ENCODE data around the gene TMEM50B.
"Not testable (repeated sequence)": the region's sequence is repeated elsewhere in the genome, so short reads cannot be mapped to it uniquely, and the experiment has no call there.

Gene TMEM50B

DNA sequence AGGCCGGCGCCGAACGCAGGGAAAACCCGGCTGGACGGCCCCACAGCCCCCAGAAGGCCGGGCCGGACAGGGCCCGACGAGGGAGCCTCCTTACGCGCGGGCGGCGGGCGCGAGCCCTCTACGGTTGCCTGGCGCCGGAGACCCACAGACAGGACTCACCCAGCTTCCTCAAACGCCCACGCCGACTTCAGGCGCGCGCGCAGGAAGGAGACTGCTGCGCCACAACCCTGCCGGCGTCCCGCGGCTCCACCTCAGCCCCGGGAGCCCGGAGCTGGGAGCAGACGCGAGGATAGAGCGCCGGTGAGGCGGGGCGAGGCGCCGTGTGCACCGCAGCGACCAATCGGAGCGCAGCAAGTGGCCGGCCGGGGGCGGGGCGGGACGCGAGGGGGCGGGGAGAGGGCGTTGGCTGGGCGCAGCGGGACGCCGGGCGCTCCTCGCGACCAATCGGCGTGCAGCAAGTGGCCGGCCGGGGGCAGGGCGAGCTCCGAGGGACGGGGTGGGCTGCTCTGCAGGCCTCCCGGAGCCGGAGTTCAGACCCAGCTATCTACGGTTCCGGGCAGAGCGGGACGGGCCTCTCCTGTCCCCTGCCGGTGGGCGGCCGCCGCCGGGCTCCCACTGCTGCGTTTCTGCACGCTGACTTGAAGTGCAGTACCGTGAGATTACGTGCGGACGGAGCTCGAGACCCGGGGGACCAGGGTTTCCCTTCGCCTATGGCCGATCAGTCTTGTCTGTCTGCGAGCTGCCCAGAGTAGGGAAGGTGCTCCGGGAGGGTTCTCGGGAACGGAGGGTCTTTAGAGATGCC lies at the start of gene TMEM50B:
TMEM50B (minus strand) TSS at position 296 of the 802 bp plus-strand sequence. CDS start 11,089 bp downstream, outside the sequence.
- DNase-seq = peak; percentile 86

DNA sequence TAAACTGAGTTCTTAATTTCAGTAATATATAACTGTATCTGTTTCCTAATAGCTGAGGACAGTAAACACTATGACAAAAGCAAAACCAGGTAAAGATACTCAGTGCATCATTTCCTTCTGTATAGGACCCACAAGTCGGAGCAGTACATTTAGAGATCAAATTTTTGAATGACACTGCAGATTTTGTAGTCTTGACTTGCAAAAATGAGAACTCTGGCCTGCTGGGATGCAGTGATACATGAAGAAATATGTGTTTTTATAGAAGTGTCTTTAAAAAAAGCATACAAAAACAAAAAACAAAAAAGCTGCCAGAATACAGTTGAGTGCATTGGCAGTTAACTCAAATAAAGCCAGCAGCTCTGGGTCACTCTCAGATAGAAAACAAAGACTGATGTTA lies 43.2 kb upstream of the TMEM50B start:
- DNase-seq = no peak

DNA sequence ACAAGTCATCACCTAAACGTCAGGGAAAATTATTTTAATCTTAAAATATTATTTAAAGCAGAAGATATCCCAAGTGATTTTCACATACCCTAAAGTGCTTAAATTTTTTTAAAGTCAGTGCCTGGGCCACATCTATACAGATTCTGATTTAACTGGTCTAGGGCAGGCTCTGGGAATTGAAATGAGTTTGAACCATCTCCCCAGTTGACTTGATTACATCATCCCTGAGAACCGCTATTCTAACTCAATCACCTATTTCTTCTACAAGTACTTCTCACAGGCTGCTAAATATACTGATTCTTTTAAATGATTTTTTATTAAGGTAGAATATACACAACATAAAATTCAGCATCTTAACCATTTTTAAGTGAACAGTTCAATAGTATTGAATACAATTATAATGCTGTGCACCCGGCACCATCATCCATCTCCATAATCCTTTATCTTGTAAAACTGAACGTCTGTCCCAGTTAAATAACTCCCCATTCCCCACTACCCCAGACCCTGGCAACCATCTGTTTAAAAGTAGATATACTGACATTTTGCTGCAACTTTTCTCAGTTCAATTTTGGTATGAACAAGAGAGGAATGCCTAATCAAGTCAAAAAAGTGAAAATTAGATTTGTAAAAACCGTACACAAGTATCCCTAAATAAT lies 42.7 kb upstream of the TMEM50B start:
- DNase-seq = no peak

DNA sequence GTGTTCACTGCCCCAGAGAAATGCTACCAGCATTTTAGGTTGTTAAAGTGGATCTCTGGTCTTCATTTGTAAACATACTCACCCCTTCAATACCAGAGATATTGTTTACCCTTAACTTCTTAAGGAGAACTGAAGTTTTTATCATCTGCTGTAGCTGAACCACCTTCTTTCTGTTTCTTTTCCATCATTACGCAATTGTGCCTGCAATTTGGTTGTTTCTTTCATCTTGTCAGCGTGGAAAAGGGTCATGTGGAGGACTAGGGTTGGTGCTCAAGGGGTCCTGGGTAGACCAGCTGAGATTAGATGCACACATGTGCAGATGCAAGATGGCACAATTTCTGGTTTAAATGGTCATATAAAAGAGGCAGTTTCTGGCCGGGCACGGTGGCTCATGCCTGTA lies 39.1 kb upstream of the TMEM50B start:
- DNase-seq = no peak

DNA sequence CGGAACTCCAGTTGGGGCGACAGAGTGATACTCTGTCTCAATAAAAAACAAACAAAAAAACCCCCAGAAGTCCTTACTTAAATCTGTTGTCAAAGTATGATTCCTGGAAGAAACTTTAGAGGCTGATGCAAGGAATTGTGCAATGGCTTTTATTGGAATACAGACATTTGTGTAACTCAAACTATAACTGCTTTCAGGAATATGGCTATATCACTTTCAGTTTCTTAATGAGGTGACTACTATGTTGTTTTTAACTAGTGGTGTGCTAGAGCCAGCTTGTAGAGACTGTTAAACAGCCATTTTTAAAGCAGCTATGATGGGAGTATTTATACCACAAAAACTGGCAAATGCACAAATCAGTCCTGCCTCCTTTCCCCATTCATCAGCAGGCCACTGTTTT lies 34.5 kb upstream of the TMEM50B start:
- DNase-seq = no peak

DNA sequence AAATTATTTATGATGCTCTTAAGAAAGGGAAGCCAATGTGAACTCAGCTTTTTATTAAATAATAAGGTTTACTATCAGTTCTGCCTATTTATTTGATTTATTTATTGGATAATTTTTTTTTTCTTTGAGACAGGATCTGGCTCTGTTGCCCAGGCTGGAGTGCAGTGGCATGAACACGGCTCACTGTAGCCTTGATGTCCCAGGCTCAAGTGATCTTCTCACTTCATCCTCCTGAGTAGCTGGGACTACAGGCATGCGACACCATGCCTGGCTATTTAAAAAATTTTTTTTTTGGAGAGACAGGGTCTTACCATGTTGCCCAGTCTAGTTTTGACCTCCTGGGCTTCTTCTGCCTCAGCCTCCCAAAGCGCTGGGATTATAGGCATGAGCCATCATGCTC lies 32.7 kb upstream of the TMEM50B start:
- DNase-seq = no peak

DNA sequence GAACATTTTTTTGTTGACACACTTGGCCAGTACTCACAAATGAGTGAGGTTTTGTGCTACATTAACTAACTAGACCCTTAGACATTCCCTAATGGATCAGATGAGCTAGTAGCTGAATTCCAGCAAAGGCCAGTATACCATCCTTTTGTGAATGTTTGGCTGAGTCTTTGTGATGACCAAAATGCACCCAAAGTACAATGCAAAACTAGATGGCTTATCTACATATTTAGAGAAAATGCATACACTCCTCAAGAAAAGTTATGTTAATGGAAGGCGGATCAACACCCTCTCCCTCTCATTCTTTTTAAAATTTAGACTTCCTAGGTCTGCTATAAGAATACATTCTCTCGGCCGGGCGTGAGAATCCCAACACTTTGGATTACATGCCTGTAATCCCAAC lies 31.9 kb upstream of the TMEM50B start:
- no peak for DNase-seq

DNA sequence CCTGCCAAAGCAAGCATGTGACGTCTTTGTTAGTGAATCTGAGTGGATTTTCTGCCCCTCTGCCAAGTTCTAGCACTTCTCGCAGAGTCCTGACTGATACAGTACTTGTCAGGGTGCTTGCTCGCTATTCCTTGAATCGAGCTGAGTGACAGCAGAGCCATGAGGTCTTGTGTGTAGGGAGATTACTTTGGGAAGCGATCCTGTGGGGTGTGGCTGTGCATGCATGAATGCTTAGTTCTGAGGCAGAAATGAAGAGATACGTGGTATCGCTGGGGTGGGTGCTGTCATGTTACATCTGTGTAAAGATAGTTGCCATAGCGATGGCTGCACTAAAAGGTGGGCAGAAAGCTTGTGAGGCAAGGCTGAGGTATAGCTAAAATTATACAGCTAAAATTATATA lies 31.1 kb upstream of the TMEM50B start:
- no peak for DNase-seq

DNA sequence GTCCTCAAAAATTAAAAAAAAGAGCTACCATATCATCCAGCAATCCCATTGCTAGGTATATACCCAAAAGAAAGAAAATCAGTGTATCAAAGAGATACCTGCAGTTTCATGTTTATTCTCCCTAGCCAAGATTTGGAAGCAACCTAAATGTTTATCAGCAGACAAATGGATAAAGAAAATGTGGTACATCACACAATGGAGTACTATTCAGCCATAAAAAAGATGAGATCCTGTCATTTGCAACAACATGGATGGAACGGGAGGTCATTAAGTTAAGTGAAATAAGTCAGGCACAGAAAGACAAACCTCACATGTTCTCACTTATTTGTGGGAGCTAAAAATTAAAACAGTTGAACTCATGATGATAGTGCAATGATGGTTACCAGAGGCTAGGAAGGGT lies 27.2 kb upstream of the TMEM50B start:
- not testable (repeated sequence) for DNase-seq

DNA sequence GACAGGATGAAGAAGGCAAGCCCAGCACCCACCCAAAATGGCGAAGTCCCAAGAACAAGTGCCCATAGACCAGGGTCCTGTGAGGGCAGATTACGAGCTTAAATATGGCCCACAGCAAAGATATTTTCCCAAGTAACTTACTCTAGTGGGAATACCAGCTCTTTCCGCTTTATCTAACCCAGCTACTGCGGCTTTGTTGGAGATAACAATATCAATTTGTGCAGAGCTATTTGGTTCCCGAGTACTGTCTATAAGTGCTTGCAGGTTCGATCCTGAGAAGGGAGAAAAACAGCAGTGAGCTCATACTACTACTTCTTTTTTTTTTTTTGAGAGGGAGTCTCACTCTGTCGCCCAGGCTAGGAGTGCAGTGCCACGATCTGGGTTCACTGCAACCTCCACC lies 26.1 kb upstream of the TMEM50B start:
- DNase-seq = no peak

DNA sequence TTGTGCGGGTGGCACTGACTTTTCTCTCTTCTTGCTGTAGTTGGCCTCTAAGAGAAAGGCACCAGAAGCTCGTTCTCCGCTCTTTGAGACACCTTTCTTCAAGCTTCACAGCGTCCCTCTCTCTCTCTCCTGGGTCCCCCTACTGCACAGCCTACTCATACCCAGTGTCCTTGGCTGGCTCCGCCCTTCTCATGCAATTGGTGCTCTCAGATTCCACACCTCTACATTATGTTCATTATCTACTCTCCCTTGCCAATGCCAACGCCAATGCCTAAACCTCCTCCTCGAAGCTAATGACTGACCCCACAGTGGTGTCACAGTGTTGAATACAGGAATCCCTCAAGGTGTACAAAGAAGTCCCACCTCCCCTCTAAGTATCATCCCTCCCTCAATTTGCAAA lies 16.6 kb upstream of the TMEM50B start:
- DNase-seq = no peak

DNA sequence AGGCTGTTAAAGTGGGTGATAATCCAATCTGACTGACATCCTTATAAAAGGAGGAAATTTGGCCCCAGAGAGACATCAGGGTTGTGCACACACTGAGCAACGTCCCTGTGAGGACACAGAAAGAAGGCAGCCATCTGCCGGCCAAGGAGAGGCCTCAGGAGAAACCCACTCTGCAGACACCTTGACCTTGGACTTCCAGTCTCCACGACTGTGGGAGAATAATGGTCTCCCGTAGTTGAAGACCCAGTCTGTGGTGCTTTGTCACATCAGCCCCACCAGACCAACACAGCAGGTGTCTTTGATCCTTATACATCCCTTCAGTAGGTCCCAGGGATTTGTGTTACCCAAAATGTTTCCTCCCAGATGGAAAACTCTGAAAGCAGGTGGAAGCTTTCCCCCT lies 16.0 kb upstream of the TMEM50B start:
- DNase-seq = no peak

DNA sequence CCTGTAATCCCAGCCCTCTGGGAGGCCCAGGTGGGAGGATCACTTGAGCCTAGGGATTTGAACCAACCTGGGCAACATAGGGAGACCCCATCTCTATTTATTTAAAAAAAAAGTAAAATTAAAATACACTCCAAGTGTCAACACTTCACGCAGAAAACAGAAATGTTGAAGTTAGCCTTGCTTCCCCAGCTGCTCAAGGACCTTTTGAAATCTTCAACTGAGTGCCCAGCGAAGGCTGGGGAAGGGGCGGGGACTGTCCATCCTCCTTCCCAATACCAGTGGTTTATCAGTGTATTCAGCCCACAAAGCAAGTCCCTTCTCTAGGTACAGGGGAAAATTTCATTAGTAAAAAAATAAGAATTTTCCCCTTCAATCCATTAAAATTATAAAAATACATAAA lies 14.0 kb upstream of the TMEM50B start:
- no peak for DNase-seq

DNA sequence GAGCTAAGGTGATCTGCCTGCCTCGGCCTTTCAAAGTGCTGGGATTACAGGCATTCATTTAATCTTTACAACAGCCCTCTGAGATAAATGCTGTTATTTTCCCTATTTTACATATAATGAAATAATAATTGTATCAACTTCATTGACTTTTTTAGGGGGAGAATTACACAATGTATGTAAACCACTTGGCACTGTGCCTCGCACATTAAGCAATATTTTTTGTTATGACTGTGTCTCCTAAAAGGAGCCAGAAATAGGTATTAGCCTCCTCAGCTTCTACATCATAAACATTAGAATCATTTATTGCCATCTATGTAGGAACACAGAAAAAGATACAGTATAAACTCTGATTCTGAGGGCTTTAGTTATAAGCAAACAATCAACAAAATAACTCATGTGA lies 12.8 kb upstream of the TMEM50B start:
- DNase-seq = no peak

DNA sequence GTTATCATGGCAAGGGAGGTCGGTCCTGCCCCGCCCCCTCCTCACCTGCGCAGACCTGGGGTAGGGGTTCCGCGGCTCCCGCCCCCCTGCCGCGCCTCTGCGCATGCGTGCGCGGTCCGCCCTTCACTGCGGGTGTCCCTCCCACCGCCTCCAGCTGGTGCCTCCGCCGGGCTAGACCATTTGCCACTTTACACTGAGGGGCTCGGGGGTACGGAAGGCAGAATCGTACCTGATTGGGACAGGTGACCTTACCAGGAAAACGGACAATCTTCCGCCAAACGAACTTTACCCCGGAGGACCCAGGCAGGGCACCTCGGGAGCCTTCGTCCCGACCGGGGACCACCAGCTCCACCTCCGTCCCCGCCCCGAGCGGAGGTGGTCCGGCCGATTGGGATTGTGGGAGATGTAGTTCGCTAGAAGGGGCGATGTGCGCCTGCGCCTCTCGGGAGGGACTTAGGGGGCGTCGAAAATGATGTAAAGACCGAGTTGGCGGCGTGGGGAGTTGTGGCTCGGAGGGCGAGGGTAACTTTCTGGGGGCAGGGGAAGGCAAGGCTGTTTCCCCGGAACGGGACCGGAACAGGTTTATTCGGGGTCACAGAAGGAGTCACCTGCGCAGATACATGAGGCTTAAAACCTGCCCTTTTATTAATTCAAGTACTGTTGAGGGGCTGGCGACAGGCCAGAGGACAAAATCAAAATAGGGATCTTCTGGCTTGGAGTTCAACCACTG lies 11.8 kb upstream of the TMEM50B start, which contains the start of gene DNAJC28:
DNAJC28 (minus strand) TSS at position 344 of the 730 bp plus-strand sequence. CDS start 2,323 bp downstream, outside the sequence.
- DNase-seq = peak; percentile 93

DNA sequence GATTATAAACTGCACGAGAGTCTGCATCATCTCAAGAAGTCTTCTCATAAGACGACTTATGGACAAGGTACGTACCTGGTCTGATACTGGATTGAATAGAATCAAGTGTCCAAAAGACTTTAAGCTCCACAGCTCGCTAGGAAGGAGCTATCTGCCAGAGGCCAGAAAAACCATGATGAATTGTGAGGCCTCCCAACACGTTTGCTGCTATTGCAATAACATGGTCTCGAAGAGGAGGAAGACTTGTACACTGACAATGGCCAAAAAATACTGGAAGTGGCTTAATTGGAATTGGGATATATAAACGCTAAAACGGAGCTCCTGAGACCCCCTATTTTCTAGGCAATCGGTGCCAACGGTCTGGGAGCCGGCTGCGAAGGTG lies 11.2 kb upstream of the TMEM50B start:
- no peak for DNase-seq

DNA sequence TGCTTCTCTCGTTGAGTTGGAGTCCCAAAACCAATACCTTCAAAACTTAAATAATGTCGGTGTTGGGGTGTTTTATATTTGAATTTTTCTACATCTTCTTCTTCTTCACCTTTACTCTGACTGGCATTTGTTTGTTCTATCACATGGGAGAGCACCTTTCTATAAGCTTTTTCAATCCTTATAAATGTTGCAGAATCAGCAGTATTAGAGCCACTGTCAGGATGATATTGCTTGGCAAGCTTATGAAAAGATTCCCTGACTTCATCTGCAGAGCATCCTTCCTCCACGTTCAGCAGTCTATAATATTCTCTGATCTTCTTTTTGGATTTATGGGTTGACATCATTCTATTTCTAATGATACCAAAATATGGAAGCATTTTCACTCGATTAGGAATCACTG lies 9.2 kb upstream of the TMEM50B start:
- no peak for DNase-seq

DNA sequence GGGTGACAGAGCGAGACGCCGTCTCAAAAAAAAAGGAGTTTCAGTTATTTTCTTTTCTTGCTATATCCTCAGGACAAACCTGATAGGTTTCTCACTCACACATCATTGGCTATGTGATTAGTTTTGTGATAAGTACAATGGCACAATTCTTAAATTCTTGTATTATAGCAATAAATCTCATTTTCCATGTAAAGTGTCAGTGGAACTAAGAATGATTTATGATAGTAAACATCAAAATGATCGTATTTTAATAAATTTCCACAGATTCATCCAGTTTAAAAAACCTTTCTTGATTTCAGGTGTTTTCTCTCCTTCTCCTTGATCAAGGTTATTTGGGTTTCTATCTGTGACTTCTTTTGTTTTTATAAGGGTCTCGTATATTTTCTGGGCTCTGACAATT lies 8.2 kb upstream of the TMEM50B start:
- DNase-seq = no peak

DNA sequence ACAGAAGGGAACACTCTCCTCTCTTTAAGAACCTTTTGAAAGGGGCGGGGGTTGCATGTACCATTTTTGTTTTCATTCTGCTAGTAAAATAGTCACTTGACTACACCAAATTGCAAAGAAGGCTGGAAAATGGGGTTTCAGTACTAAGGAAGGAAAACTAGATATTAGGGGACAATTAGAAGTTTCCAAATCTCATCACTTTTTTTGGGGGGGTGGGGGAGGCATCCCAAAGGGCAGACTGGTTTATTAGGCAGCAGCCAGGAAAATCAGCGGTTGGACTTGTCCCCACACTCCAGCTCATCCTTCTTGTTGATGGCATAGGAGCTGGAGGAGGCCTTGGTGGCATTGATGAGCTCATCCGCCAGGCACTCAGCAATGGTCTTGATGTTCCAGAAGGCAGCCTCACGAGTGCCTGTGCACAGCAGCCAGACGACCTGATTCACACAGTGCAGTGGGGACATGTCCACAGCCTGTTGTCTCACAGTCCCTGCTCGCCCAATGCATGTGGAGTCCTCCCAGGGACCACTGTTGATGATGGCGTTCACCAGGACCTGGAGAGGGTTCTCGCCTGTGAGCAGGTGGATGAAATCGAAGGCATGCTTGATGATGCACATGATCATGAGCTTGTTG lies 1.7 kb upstream of the TMEM50B start:
- no peak for DNase-seq

DNA sequence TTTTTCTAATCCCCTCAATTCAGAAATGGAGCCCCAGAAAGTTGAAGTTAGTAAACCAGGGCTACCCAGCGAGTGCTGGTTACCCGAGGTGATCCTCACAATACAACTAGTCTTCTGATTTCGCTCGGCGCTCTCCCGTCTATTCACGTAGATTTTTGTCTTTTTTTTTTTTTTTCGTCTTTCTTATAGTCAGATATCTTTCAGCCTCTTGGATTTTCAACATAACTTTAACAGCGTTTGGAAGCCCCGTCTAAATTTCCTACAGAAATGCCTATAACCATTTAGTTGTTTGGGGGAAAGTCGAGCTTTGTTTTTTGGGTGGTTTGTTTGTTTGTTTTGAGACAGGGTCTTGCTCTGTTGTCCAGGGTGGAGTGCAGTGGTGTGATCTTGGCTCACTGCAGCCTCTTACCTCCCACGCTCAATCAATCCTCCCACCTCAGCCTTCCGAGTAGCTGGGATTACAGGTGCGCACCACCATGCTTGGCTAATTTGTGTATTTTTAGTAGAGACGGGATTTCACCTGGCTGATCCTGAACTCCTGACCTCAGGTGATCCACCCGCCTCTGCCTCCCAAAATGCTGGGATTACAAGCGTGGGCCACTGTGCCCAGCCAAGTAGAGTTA lies 818 bp upstream of the TMEM50B start:
- DNase-seq = no peak

DNA sequence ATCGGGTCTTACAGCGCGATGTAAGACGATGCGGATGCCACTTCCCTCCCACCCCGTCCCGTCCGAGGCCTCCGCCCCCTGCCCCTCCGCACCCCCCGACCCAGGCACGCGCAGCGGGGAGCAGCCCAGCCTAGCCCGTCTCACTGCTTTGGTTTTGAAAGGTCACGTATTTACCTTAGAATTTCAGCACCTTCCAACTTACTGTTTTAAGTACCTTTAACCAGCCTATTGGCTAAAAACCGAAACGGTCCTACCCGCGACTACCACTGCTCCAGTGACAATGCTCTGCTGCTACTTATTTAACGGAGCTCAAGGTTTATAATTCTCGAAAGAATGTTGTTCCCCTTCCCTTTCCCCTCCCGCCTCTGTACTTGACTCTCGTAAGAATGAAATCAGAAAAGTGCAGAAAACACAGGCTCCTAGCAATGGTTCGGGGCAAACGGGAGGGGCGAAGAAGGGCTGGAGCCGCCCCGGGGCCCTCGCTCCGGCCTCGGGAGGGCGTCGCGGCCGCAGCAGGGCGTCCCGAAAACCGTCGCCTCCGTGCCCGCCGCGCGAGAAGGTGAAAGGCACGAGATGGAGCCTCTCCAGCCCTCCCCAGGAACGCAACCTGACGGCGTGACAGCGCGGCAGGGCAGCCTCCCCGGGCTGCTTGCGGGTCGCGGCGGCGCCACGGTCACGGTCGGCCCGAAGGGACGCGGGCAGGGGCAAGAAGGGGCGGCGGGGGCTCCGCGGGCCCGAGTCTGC lies 667 bp downstream of the TMEM50B start:
- DNase-seq = no peak

DNA sequence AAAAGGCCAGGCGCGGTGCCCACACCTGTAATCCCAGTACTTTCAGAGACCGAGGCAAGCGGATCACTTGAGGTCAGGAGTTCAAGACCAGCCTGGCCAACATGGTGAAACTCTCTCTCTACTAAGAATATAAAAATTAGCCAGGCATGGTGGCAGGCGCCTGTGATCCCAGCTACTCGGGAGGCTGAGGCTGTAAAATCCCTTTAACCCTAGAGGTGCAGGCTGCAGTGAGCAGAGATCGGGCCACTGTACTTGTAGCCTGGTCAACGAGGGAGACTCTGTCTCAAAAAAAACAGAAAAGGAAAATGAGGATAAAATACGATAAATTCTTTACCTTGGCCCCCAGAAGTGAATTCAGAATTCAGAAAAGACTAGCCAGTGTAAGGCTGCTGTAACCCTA lies 1.6 kb downstream of the TMEM50B start:
- no peak for DNase-seq

Measured in DMS79 (cell line).